Astrocyte of the cerebellum (primary cell): ENCODE measurements around the gene RREB1.

Experiments used
- DNase-seq: peaks from one replicate; pipeline ENCODE4 v3.0.0-alpha.2; 2011; ENCODE audit warnings: low read depth
- H3K4me3 ChIP-seq: 2 replicates; pipeline ENCODE4 v1.5.1; 2011; ENCODE audit warnings: mild to moderate bottlenecking, low read depth, low read length, moderate library complexity
- in situ Hi-C: cut with HindIII; loops from 2 replicates; pipeline ENCODE4 v1.10.0; 2017; ENCODE audit warnings: low sequenced_read_pairs
- TF ChIP-seq, protein P1 (sequence below): IDR thresholded peaks from 2 replicates; pipeline ENCODE4 v1.5.1; 2012; ENCODE audit warnings: low read length, low read depth, moderate library complexity, mild to moderate bottlenecking; ENCODE audit errors: missing control alignments

RREB1 gene

DNA sequence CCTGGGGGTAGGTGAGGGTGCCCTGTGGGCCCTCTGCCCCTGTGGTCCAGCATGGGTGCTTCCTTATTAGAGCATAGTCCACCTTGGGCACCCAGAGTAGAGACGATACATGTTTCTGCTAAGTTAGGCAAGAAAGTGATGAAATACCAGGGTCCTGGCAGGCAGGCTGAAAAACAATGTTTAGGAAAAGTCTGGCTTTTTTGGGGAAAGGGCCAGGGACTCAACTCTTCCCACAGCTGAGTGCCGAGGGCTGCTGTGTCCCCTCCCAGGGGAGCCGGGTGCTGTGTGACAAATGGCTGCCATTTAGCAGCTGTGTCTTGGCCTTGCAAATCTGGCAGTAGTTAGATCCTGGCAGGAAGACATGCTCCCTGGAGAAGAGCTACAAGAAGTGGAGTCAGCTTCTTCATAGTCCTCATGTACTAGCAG is 61.5 kb downstream of the RREB1 start:
- TF ChIP-seq, protein P1, sequence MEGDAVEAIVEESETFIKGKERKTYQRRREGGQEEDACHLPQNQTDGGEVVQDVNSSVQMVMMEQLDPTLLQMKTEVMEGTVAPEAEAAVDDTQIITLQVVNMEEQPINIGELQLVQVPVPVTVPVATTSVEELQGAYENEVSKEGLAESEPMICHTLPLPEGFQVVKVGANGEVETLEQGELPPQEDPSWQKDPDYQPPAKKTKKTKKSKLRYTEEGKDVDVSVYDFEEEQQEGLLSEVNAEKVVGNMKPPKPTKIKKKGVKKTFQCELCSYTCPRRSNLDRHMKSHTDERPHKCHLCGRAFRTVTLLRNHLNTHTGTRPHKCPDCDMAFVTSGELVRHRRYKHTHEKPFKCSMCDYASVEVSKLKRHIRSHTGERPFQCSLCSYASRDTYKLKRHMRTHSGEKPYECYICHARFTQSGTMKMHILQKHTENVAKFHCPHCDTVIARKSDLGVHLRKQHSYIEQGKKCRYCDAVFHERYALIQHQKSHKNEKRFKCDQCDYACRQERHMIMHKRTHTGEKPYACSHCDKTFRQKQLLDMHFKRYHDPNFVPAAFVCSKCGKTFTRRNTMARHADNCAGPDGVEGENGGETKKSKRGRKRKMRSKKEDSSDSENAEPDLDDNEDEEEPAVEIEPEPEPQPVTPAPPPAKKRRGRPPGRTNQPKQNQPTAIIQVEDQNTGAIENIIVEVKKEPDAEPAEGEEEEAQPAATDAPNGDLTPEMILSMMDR: no peak
- in situ Hi-C loops: no loop called here
- no peak for DNase-seq
- H3K4me3 ChIP-seq: no peak overlapping the region

DNA sequence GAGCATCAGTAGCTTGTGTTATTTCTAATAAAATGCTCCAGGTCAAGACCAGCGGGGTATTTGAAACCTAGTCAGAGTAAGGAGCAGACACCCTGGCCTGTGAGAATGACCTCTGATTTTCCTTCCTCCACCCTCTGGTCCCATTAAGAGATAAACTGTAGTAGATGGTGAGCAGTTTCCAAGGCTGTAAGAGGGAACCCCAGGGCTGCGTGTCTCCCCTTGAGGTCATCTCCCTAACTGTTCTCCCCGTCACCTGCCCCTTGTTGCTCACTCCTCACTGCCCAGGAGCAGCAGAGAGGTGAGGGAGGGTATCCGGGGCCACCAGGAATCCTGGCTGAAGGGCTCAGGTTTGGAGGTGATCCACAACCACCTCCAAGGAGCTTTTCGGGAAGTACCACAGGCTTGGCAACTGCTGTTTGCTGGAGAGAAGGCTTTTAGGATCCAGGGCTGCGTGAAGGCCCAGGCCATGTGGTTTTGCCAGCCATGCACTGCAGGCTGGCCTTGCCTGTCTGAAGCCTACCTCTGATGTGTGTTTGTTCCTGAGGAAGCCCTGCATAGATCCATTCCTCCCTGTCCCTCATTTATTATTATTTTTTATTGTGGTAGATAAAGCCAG is 62.5 kb downstream of the RREB1 start:
- no peak for DNase-seq
- in situ Hi-C loops: no loop called here
- H3K4me3 ChIP-seq: no peak overlapping the region
- TF ChIP-seq, protein P1: no peak

- no peak overlapping the region for H3K4me3 ChIP-seq
Observed at GRCh38 chr6:7171119-7171518, 63.4 kb downstream of the RREB1 start.

GRCh38 chr6:7171733-7172132 is 64.0 kb downstream of the RREB1 start:
- in situ Hi-C loops: no loop called here
- no peak for DNase-seq
- TF ChIP-seq, protein P1: no peak
- H3K4me3 ChIP-seq: no peak overlapping the region

More at GRCh38 chr6:7171119-7171518, 63.4 kb downstream of the RREB1 start:
- in situ Hi-C loops: no loop called here
- TF ChIP-seq, protein P1: no peak
- no peak for DNase-seq

- peak; percentile 23 for DNase-seq
- in situ Hi-C loops: no loop called here
- TF ChIP-seq, protein P1: no peak
- no peak overlapping the region for H3K4me3 ChIP-seq
Observed at GRCh38 chr6:7172649-7173048, 64.9 kb downstream of the RREB1 start.

- DNase-seq: no peak
- H3K4me3 ChIP-seq: no peak overlapping the region
- in situ Hi-C loops: no loop called here
- TF ChIP-seq, protein P1: no peak
Observed at GRCh38 chr6:7173843-7174503, 66.2 kb downstream of the RREB1 start.
